ENCODE measurements around the gene FBL.
"Not testable (repeated sequence)": the region's sequence is repeated elsewhere in the genome, so short reads cannot be mapped to it uniquely, and the experiment has no call there.

Gene FBL

DNA sequence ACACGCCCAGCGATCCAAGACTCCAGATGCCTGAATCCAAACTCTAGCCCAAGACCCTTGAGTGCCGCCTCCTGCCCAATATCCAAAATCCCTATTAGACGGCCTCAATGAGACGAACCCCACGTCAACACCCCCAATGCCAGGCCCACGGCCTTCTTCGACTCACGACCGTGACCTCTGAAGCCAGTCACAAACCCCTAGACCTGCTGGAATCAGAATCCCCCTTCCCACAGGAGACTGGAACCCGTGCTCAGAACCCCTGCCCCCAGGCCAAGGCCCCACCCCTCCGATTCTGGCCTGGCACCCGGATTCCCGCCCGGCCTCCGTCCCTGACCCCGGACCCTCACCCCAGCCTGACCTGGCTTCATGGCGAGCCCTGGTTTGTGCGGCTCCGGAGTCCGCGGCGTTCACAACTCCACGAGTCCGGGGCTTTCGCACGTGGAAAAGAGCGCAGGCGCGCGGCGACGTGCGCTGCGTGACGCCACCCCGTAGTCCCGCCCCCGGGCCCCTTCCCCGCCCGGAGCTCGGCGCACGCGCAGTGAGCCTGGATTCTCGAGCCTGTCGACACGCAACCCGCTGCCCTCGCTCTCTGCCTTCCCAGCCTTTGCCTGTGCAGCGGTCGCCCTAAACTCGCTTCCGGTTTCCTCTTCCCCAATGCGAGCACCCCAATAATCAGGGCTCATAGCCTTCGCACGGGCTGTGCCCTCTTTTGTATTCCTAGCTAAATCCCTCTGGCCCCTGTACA lies at the start of gene FBL:
Gene FBL (minus strand): TSS at position 447 of the 745 bp plus-strand sequence. CDS start 79 bp downstream, at position 368.
- peak; percentile 95 to 99 for DNase-seq (ENCODE audit: extremely low read depth in 1 of 2, low read depth in 1 of 2)

DNA sequence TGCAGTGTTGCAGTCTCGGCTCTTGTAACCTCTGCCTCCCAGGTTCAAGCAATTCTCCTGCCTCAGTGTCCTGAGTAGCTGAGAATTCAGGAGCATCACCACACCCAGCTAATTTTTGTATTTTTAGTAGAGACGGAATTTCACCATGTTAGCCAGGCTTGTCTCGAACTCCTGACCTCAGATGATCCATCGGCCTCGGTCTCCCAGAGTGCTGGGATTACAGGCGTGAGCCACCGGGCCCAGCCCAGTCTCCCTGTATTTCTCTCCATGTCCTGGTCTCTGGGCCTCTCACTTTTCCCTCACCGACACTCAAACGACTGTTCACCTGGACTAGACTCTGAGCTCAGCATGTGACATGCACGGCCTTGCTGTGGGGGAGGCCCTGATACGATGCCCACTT lies 48.9 kb upstream of the FBL start:
- DNase-seq (ENCODE audit: extremely low read depth in 1 of 2, low read depth in 1 of 2), result not testable (repeated sequence)

DNA sequence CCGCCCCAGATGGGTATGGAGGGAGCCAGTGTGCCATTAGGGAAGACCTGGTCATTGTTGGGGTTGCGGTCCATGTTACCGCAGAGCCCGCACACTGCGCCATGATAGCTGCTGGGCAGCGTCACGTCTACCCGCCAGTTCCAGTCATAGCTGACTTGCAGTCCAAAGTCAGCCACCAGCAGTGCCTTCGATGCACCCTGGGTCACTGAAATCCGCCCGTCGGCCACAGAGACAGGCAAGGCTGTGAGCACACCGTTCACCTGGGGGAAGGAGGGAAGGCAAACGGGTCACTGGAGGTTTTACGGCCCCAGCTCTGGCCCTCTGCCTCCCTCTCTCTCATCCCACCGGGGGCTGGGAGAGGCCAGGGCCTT lies 48.0 kb upstream of the FBL start:
- DNase-seq (ENCODE audit: extremely low read depth in 1 of 2, low read depth in 1 of 2), result not testable (repeated sequence)

DNA sequence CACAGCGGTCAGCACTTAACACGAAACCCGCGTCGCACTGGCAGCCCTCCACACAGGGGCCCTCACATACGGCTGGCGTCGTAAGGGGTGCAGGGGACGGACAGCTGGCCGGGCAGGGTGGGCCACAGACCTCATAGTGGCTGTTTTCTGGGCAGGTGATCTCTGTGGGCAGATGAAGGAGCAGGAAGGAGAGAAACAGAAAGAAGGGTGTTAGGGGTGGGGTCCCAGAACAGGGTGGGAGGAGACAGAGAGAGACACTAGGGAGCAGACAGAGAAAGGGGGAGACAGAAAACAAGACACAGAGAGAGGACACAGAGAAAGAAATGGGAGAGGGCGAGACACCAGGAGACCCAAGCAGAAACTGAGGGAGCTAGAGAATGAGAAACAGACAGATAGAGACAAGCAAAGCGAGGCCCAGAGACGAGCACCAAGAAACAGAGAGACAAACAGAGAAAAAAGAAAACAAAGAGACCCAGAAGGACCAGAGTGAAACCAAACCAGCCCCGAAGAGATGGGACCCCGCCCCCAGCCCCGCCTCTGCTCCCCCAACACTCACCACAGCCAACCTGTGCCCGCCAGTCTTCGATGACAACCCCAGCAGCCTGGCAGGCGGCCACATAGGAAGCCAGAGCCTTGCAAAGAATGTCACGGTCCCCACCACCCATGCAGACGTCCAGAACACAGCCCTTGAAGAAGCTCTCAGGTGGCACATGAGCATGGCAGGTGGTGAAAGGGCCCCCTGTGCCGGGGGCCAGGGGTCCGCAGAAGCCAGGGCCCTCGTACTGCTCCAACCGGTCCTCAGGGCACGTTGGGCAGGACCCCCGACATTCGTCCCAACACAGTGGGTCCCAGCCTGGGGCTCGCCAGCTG lies 47.4 kb upstream of the FBL start:
- DNase-seq (ENCODE audit: extremely low read depth in 1 of 2, low read depth in 1 of 2), result peak in 1 of 2 donors; percentile 67

DNA sequence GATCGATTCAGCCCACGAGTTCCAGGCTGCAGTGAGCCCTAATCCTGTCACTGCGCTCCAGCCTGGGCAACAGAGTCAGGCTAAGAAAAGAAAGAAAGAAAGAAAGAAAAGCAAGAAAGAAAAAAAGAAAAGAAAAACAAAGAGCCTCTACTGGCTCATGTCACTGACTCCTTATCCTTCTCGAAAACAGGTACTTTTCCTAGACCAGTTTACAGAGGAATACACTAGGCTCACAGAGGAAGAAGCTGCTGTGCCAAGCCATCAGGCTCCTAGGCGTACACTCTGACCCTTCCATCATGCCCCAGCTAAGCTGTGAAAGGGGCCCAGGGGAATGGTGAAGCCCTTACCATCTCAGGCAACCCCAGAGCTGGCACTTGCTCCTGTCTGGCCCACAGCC lies 46.3 kb upstream of the FBL start:
- not testable (repeated sequence) for DNase-seq (ENCODE audit: extremely low read depth in 1 of 2, low read depth in 1 of 2)

DNA sequence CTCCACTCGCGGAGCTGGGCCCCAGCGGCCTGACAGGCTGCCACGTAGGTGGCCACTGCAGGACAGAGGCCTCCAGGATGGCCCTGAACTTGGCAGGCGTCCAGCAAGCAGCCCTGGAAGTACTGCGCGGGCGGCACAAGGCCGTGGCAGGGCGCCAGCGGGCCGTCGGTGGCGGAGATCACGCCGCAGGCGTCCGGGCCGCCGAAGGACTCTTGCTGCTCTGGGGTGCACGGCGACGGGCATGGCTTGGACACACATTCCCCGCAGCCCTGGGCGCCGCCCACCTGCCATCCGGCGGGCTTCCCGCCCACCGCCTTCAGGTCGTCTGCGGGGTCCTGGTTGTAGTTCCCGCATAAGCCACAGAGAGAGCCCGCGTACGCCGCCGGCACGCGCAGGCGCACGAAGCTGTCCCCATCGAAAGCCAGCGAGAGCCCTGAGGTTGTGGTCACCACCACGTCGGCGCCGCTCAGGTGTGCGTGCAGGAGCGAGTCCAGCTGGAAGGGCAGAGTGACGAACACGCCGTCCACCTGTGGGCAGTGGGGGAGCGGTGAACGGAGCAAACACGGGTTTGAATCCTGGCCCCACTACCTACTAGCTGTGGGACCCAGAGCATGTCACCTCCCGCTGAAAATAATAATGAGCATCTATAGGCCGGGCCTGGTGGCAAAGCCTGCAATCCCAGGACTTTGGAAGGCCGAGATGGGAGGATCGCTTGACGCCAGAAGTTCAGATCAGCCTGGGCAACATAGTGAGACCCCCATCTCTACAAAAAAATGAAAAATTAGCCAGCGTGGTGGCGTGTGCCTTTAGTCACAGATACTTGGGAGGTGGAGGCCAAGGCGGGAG lies 45.7 kb upstream of the FBL start:
- DNase-seq (ENCODE audit: extremely low read depth in 1 of 2, low read depth in 1 of 2), result not testable (repeated sequence)

DNA sequence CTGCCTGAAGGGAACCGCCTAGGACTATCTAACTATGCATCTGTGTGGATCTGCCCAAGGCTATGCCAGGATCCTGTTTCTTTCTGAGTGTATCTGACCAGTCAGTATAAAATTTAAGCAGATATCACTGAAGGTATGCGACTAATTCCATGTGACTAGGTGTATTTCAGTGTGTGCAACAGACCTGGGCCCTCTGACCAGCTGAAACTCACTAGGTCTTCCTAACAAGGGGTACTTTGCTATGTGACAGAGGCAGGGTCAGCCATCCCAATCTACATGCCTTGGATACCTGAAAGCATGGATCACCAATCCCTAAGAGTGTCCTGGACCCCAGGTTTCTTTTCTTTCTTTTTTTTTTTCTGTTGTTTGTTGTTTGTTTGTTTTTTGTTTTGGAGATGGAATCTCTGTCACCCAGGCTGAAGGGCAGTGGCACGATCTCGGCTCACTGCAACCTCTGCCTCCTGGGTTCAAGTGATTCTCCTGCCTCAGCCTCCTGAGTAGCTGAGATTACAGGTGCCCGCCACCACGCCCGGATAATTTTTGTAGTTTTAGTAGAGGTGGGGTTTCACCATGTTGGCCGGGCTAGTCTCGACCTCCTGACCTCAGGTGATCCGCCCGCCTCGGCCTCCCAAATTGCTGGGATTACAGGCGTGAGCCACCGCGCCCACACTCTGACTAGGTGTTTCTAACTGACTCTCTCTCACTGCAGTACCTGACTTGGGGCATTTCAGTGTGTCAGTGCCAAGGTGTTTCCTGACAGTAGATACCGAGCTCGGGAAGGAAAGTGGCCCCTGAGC lies 44.8 kb upstream of the FBL start:
- no peak for DNase-seq (ENCODE audit: extremely low read depth in 1 of 2, low read depth in 1 of 2)

DNA sequence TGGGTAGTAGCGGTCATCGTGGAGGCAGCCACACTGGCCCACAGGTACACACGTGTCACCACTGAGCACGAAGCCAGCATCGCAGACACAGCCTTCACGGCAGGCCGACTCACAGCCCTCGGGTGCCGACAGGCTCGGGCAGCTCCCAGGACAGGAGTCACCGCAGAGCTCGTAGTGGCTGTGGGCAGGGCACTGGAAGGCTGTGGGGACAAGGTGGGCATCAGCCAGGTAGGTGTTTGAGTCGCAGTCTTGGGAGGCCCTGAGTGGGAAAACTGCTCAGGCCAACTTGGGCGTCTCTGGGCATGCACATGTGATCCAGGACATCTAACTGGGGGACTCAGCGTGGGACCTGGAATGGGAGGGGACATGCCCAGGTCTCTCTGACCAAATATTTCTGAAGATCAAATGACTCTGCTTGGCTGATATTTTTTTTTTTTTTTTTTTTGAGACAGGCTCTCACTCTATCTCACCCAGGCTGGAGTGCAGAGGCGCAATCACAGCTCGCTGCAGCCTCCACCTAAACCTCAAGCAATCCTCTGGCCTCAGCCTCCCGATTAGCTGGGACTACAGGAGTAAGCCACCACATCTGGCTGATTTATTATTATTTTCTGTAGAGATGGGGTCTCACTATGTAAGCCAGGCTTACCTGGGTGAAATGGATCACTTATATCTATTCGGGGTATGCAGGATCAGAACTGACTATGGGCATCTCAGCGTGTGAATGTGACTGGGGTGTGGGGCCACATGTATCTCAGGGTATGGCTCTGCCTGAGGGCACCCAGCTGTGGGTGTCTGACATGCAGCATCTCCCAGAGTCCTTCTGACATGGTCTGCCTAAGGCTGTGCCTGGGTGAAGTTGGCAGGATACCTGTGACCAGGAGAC lies 43.9 kb upstream of the FBL start:
- not testable (repeated sequence) for DNase-seq (ENCODE audit: extremely low read depth in 1 of 2, low read depth in 1 of 2)

DNA sequence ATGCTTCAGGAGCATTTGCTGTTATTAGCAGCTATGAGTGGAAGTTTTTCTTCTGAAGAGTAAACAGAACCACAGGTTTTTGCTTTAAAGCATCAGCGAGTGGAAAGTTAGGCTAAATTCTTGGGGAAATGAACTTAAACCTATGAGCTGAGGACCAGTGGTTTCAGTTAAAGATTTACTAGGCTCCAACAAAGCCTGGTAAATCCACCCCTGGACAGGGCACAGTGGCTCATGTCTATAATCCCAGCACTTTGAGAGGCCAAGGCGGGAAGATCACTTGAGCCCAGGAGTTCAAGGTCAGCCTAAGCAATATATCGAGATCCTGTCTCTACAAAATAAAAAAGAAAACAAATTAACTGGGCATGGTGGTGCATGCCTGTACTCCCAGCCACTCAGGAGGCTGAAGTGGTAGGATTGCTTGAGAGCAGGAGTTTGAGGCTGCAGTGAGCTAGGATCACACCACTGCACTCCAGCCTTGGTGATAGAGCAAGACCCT lies 41.3 kb upstream of the FBL start:
- DNase-seq (ENCODE audit: extremely low read depth in 1 of 2, low read depth in 1 of 2), result not testable (repeated sequence)

DNA sequence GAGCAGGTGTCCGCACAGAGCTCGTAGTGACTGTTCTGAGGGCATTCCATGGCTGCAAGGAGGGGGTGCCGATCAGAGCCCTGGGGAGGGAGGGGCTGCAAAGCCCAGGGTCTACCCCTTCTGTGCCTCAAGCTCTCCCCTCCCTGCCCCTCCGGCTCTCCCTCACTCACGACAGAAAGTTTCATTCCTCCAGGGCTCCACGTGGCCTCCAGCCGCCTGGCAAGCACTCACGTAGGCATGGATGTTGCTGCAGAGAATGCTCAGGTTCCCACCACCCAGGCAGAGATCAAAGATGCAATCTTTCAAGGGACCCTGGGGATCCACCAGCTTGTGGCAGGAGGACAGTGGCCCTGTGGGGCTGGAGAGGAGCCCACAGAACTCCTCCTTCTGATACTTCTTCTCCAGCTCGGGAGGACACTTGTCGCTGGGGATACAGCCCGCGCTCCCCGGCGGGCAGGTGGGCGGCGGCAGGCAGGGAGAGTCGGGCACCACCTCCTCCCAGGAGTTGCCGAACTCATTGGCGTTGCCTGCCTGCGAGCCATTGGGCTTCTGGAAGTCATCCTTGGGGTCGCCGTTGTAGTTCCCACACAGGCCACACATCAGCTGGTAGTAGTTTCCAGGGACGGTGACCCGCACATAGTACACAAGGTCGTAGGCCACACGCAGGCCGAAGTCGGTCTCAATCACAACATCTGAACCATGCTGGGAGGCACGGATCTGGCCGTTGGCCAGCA lies 39.8 kb upstream of the FBL start:
- DNase-seq (ENCODE audit: extremely low read depth in 1 of 2, low read depth in 1 of 2), result not testable (repeated sequence)

DNA sequence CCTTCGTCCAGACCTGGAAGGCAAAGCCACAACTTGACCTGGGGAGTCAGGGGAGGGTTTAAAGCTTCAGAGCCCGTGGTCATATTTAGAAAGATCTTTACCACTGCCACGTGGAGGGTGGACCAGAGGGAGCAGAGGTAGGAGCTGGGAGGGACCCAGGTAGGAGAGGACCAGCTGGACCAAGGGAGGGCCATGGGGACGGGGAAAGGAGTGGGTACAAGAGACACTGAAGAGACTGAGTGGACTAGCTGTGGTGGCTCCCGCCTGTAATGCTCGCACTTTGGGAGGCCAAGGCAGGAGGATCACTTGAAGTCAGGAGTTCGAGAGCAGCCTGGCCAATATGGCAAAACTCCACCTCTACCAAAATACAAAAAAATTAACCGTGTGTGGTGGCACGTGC lies 38.5 kb upstream of the FBL start:
- not testable (repeated sequence) for DNase-seq (ENCODE audit: extremely low read depth in 1 of 2, low read depth in 1 of 2)

DNA sequence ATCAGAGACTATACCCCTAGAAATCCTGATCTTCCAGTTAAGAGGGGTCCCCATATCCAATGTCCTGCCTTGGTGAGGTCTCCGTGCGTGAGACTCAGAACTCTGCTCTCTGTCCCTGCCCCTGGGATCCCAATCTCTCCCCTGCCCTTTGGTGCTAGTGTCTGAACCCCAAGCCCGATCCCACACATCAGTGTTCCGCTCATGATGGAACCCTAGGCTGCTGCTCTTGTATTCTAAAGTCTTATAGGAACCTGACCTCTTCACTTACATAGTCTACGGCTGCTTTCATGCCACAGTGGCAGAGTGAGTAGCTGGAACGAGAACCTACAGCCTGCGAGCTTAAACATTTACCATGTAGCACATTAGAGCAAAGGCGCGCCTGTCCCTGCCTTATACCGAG lies 36.5 kb upstream of the FBL start:
- not testable (repeated sequence) for DNase-seq (ENCODE audit: extremely low read depth in 1 of 2, low read depth in 1 of 2)

DNA sequence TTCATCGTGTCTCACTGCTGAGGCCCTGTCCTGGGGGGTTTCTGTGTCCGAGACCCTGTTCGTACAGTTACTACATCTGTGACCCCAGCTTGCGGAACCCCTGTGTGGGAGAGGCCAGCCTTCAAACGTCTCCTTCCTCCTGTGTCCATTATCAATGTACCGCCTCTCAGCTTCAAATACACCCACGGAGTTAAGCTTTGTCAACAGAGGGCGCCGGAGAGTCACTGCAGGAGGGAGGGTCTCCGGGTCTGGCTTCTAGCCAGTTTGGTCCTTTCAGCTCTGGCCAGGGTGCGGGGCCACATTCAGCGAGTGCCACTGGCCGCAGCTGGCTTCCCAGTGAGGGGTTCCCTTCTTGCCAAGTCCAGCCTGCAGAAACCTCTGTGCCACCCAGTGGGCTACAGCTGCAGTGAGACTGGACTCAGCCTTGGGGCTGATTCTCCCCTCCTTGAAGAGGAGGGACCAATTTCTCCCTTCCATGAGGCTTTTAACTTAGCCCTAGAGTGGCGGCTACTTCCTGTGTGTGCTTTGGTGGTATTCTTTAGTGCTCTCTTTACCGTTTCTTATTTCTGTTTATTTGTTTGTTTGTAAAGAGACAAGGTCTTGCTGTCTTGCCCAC lies 35.4 kb upstream of the FBL start:
- DNase-seq (ENCODE audit: extremely low read depth in 1 of 2, low read depth in 1 of 2), result not testable (repeated sequence)

DNA sequence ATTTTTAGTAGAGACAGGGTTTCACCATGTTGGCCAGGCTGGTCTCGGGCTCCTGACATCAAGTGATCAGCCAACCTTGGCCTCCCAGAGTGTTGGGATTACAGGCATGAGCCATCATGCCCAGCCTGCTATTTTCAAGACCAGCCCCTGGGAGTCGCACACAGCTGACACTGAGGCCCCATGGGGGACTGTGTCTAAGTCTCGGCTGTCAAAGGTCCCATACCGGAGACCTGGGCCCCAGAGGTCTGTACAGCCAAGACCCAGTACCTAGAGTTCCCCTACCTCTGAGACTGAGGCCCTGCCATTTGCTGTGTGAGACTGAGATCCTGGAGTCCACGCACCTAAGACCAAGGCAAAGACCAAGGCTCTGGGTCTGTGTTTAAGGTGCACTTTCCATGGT lies 34.1 kb upstream of the FBL start:
- DNase-seq (ENCODE audit: extremely low read depth in 1 of 2, low read depth in 1 of 2), result not testable (repeated sequence)

DNA sequence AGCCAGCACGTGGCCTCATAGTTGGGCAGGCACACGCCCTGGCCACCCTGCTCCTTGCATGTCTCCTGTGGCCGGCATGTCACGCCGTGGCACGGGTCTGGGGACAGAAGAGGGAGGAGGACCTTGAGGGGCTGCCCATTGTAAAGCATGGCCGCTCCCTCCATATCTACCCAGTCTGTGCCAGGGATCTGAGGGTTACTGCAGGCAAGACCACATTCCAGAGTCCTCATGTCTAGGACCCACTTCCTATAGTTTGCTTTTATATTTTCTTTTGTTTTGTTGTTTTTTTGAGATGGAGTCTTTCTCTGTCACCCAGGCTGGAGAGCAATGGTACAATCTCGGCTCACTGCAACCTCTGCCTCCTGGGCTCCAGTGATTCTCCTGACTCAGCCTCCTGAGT lies 33.6 kb upstream of the FBL start:
- DNase-seq (ENCODE audit: extremely low read depth in 1 of 2, low read depth in 1 of 2), result not testable (repeated sequence)

DNA sequence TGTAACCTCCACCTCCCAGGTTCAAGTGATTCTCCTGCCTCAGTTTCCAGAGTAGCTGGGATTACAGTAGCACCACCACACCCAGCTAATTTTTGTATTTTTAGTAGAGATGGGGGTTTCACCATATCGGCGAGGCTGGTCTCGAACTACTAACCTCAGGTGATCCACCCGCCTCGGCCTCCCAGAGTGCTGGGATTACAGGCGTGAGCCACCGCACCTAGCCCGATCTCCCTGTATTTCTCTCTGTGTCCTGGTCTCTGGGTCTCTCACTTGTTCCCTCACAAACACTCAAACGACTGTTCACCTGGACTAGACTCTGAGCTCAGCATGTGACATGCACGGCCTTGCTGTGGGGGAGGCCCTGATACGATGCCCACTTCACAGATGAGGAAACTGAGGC lies 32.7 kb upstream of the FBL start:
- DNase-seq (ENCODE audit: extremely low read depth in 1 of 2, low read depth in 1 of 2), result not testable (repeated sequence)

DNA sequence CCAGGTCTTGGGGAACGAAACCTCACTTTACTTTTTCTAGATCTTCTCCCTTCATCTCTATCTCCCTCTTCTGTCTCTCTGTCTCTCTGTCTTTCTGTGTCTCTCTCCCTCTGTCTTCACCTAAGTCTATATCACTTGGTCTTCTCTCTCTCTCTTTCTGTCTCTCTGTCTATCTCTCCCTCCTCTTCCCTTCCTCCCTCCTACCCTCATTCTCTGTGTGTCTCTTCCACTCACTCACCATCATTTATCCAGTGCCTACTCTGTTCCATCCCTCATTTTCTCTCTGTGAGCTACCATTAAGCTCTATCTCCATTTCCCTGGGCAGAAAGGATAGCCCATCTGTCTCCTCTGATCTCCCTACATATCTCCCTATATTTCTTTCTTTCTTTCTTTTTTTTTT lies 32.2 kb upstream of the FBL start:
- no peak for DNase-seq (ENCODE audit: extremely low read depth in 1 of 2, low read depth in 1 of 2)

DNA sequence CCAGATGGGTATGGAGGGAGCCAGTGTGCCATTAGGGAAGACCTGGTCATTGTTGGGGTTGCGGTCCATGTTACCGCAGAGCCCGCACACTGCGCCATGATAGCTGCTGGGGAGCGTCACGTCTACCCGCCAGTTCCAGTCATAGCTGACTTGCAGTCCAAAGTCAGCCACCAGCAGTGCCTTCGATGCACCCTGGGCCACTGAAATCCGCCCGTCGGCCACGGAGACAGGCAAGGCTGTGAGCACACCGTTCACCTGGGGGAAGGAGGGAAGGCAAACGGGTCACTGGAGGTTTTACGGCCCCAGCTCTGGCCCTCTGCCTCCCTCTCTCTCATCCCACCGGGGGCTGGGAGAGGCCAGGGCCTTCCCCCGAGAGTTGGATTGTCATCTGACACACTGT lies 31.8 kb upstream of the FBL start:
- not testable (repeated sequence) for DNase-seq (ENCODE audit: extremely low read depth in 1 of 2, low read depth in 1 of 2)
